NCI-H1105 treated with DMSO at 0.1 percent for 48 hours (cell line): ENCODE data around the gene LCORL.
"Not testable (repeated sequence)": the region's sequence is repeated elsewhere in the genome, so short reads cannot be mapped to it uniquely, and the experiment has no call there.

Source experiments
- DNase-seq: peaks from one replicate; lab custom pipeline; 2025; lab: John Stamatoyannopoulos, UW

The LCORL gene

DNA sequence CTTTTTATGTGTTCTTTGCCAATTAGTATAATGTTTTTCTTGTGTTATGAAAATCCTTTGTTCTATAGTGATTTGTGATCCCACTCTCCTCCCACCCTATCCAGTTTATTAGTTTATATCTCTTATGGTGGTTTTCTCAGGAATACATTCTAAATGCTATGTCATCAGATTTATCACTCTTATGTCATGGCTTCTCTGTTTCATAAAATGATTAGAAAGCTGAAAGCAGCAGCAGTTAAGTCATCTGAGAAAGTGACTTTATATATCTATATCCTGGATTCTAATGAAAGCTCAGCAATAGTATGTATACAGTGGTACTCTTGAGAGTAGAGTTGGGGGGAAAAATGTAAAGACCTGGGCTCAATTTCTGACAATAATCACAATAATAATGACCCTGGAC, 169.6 kb downstream of the LCORL start:
- DNase-seq, result no peak

DNA sequence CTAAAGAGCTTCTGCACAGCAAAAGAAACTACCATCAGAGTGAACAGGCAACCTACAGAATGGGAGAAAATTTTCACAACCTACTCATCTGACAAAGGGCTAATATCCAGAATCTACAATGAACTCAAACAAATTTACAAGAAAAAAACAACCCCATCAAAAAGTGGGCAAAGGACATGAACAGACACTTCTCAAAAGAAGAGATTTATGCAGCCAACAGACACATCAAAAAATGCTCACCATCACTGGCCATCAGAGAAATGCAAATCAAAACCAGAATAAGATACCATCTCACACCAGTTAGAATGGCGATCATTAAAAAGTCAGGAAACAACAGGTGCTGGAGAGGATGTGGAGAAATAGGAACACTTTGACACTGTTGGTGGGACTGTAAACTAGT, 171.3 kb downstream of the LCORL start:
- DNase-seq, result not testable (repeated sequence)

DNA sequence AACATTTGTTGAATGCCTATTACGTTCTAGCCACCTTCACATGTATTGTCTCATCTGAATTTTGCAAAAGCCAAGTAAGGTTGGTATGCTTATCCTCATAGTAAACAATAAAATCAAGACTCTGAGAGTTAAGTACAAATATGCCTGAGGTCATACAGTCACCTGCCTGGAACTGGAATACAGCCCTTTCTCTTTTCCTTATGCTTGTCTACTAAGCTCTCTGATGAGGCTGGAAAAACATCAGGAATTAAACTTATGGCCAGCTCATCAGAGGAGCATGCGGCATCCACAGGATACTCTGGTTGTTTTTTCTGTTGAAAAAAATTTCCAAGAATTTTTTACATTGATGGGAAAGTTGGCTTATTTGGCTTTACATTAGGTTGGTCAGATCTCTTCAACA, 175.3 kb downstream of the LCORL start:
- DNase-seq, result no peak

DNA sequence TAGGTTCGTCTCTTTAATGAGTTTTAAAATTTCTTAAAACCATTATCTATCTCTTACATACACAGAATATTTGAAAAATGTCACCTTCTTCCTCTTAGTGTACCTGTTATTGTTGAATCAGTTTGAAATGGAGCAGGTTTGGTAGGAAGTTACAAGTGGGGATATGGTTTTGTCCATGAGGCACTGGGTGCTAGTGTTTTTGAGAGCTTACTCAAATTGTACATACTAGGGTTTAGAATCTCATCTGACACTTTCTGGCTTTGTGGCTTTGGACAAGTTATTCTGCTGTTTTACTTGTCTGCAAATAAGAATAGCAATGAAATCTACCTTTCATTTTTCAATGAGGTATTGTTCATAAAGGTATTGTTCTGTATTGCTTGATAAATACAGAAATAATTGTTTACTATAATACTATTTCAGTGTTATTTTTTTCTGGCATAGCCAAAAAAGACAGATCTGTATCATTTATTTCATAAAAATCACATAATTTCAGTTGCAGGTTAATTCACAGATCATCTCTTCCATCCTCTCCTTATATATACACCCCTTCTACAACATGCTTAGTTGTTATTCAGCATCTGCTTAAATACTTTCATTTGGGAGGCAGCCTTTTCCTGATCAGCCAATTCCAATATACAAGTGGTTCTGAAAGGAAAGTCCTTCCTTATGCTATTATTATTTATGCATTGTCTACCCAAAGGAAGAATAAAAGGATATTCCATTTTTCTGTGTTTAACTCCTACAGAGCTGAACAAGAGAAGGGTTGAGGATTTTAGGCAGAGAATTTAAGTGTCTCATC, 197.5 kb downstream of the LCORL start:
- no peak for DNase-seq

- peak; percentile 21 for DNase-seq
These were observed 204.5 kb downstream of the LCORL start for GRCh38 chr4:17817027-17817426.

DNA sequence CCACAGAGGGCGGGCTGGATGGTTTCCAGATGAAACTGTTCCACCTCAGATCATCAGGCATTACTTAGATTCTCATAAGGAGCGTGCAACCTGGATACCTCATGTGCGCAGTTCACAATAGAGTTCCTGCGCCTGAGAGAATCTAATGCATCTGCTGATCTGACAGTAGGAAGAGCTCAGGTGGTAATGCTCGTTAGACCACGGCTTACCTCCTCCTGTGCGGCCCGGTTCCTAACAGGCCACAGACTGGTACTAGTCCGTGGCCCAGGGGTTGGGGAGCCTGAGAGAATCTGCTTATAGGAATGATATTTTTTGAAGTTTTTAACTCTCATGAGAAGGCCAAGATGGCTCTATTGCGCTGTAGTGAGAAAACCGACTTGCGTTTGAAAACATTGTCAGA, 205.4 kb downstream of the LCORL start:
- no peak for DNase-seq

DNA sequence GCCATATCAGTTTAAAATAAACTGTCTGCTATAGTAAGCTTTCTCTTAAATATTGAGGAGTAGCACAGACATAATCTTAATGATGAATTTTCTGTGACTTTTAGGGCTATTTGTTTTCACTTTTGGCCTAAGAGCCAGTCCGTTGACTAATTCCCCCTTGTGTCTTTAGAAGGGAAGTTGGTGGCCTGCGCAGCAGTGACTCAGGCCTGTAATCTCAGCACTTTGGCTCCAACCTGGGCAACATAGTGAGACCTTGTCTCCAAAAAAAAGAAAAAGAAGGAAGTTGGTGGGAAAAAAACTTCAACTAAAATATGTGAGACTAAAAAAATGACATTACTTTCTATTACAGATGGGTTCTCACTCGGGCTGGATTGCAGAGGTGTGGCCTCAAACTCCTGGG, 207.4 kb downstream of the LCORL start:
- DNase-seq, result no peak

DNA sequence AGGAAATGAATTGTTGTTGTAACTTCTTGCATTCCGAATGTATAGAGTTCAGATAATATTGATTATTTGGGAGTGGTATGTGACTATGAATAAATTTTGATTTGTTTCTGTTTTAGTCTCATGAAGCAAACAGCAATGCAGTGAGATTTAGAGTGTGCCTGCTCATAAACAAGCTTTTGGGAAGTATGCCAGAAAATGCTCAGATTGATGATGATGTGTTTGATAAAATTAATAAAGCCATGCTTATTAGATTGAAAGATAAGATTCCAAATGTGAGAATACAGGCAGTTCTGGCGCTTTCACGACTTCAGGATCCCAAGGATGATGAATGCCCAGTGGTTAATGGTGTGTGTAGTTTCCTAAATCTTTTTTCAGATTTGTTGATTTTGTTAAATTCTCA, 208.8 kb downstream of the LCORL start:
- DNase-seq, result no peak

DNA sequence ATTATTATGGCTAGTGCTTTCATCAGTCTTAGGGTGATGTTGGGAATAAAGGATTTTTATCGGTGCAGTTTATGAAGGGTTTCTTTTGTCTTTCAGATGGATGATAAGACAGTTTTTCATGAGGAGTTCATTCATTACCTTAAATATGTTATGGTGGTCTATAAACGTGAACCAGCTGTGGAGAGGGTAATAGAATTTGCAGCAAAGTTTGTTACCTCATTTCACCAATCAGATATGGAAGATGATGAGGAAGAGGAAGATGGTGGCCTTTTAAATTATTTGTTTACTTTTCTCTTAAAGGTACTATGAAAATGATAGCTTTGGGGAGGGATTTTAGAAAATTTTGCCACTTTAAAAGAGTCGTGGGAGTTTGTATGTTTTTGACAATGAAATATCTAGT, 209.4 kb downstream of the LCORL start:
- DNase-seq, result no peak

GRCh38 chr4:17811078-17811603, 210.4 kb downstream of the LCORL start:
- DNase-seq, result no peak

DNA sequence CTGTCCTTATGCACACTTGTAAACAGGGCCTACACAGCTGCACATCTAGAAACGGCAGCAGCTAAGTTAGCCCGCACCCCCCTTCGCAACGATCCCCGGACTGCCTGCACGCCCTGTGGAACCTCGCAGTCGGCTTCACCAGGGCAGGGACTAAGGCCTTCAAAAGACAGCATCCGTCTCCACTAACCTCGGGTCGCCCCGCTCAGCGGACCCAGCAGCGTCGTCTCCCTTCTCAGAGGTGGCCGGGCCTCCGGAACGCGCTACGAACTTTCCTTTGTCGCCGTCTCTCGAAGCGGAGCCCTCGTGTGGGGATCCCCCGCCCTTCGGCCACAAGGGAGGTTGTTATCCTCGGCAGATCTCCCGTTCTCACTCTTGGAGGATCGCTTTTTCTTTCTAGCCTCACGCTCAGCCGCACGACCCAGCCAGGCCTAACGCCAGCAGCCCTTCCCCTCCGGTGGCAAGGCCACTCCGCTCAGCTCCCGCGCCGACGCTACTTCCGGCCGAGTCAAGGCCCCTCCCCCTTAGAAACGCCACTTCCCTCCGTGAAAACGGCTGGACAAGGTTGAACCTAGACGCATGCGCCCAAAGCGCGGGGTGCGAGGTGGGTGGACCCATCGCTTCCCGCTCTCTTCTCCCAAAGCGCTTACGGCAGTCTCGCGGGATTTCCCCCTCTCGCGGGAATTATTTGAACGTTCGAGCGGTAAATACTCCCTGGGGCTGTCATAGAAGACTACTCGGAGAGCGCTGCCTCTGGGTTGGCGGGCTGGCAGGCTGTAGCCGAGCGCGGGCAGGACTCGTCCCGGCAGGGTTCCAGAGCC, 211.1 kb downstream of the LCORL start, which contains the start of the genes DCAF16 and NCAPG:
TSS of gene DCAF16 (minus strand) at position 498 of the 818 bp plus-strand sequence. CDS start 6,616 bp downstream, outside the sequence.
TSS of gene NCAPG (plus strand) at position 720 of the 818 bp plus-strand sequence. CDS start 99 bp downstream, outside the sequence.
- DNase-seq, result peak; percentile 92

DNA sequence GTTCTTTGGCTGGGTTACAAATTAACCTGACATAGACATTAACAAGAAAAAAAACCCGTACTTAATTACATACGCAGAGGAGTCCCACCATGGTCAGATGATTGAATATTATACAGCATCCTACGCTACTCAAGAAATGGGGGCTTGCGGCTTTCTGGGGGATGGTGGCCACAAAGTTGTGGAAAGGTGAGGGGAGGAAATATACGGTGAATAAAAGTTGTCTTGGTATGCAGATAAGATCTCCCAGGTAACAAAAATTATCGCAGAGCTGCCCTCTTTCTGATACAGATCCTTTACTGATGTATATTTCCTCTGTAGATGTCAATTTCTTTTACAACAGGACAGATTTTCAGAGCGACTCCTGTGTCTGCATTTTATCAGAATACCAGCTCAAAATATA, 211.9 kb downstream of the LCORL start:
- DNase-seq, result no peak

GRCh38 chr4:17807446-17807845, 214.1 kb downstream of the LCORL start:
- DNase-seq, result no peak

GRCh38 chr4:17805580-17806155, 215.9 kb downstream of the LCORL start:
- no peak for DNase-seq

DNA sequence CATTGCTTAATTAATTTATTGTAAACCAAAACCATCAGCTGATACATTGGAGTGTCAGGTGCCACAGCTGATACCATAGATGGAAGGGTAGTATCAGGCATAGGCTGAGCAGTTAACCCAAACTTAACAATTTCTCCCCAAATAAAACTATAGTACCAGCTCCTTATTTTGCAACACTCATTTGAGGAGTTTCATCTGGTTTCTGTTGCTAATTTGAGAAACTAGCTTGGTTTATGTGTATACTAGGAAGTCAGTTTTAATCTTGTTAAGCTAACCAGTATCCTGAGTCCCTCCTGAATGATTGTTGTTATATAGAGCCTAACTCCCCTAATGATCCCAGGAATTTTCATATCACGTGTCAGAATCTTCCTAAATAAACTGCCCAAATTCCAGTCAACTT, 223.7 kb downstream of the LCORL start:
- no peak for DNase-seq

DNA sequence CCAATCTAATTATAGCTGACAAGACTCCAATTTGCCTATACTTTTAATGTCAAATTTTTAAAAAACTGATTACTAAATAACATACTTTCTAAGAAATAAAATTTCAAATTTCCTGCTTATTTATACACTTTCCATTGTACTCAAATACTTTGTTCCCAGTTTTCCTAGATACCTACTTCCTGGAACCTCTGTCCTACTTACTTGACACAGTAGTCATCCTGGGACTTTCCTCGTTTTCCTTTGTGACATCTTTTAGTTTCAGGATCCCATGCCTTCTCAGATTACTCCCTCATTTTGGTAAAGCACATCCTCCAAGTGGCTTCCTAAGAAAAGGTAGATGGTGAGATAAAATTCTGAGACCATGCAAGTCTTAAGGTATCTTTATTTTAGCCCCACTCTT, 226.8 kb downstream of the LCORL start:
- DNase-seq, result no peak
